Testis (tissue), 2 donors: ENCODE measurements around the gene CFL1.

ENCODE experiments used
- POLR2A ChIP-seq: fragments of 450-650 bp; IDR thresholded peaks from one replicate; pipeline ENCODE4 v1.6.1; 2017; ENCODE audit warnings: antibody characterized with exemption, mild to moderate bottlenecking, moderate library complexity
- TF ChIP-seq, protein P1 (sequence below), 3 experiments: fragments of 450-650 bp in 2 of 3; fragments of 200-600 bp in 1 of 3; sonication (generic) in 1 of 3; IDR thresholded peaks; one replicate each; pipeline ENCODE4 v1.5.1; 2016 to 2019; ENCODE audit warnings: antibody characterized with exemption in 3 of 3, mild to moderate bottlenecking in 2 of 3, moderate library complexity in 1 of 3

GRCh38 chr11:65868076-65868667 lies 10.2 kb upstream of the CFL1 start:
- TF ChIP-seq, protein P1, sequence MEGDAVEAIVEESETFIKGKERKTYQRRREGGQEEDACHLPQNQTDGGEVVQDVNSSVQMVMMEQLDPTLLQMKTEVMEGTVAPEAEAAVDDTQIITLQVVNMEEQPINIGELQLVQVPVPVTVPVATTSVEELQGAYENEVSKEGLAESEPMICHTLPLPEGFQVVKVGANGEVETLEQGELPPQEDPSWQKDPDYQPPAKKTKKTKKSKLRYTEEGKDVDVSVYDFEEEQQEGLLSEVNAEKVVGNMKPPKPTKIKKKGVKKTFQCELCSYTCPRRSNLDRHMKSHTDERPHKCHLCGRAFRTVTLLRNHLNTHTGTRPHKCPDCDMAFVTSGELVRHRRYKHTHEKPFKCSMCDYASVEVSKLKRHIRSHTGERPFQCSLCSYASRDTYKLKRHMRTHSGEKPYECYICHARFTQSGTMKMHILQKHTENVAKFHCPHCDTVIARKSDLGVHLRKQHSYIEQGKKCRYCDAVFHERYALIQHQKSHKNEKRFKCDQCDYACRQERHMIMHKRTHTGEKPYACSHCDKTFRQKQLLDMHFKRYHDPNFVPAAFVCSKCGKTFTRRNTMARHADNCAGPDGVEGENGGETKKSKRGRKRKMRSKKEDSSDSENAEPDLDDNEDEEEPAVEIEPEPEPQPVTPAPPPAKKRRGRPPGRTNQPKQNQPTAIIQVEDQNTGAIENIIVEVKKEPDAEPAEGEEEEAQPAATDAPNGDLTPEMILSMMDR (IDR thresholded peaks at IDR 0.05), result no peak
- no peak for TF ChIP-seq POLR2A
